Naive thymus-derived CD4-positive, alpha-beta T cell (primary cell): ENCODE measurements around the gene WIPI1. TPM values are rescaled to one million over a fixed set of nuclear protein-coding genes. Genes with fewer than 3 reads are reported as not detected.

Source experiments
- ATAC-seq: fragments of 150-1000 bp; cut with Tn5 transposase; 2 replicates; pipeline ENCODE4 v1.10.0; 2021; ENCODE audit warnings: mild to moderate bottlenecking, moderate library complexity
- CTCF ChIA-PET: fragments of 350-600 bp; sonication (Branson Sonifier 250); formaldehyde crosslinking; loops from one replicate; lab custom pipeline; 2021; ENCODE audit warnings: antibody characterized with exemption; lab: Charles Lee
- POLR2A ChIA-PET: fragments of 350-600 bp; sonication (Branson Sonifier 250); formaldehyde crosslinking; loops from one replicate; lab custom pipeline; 2021; ENCODE audit warnings: antibody characterized with exemption, inconsistent platforms; lab: Charles Lee
- DNase-seq, 9 donors: peaks; one replicate each; pipeline versions ENCODE4 v3.0.0 to v3.0.0-alpha.2; 2020 to 2022; ENCODE audit warnings: mixed read lengths in 1 of 9
- H3K27ac ChIP-seq: one replicate; pipeline ENCODE4 v1.7.0; 2013; ENCODE audit warnings: mild to moderate bottlenecking, low read depth, low read length, moderate library complexity
- H3K27me3 ChIP-seq, 2 donors: one replicate each; pipeline ENCODE4 v1.7.0; 2013; ENCODE audit warnings: low read length in 2 of 2, mild to moderate bottlenecking in 2 of 2, moderate library complexity in 2 of 2; ENCODE audit not compliant: control insufficient read depth in 2 of 2, insufficient read depth in 2 of 2
- H3K36me3 ChIP-seq, 3 experiments: 1 replicate in 2 of 3; 2 replicates in 1 of 3; pipeline ENCODE4 v1.7.0; 2013; ENCODE audit warnings: low read length in 3 of 3, mild to moderate bottlenecking in 3 of 3, moderate library complexity in 1 of 3; ENCODE audit not compliant: insufficient read depth in 3 of 3, control insufficient read depth in 2 of 3
- H3K4me1 ChIP-seq, 2 donors: one replicate each; pipeline ENCODE4 v1.7.0; 2013; ENCODE audit warnings: low read length in 2 of 2, mild to moderate bottlenecking in 2 of 2, moderate library complexity in 1 of 2; ENCODE audit not compliant: control insufficient read depth in 2 of 2, insufficient read depth in 2 of 2
- H3K4me3 ChIP-seq: 2 replicates; pipeline ENCODE4 v1.7.0; 2013; ENCODE audit warnings: mild to moderate bottlenecking, low read length
- H3K9me3 ChIP-seq, 3 experiments: 1 replicate in 2 of 3; 2 replicates in 1 of 3; pipeline ENCODE4 v1.7.0; 2013; ENCODE audit warnings: low read length in 3 of 3; ENCODE audit not compliant: control insufficient read depth in 2 of 3
- H3K27ac Mint-ChIP-seq, 9 donors: one replicate each; pipeline ENCODE4 v1.8.0; 2020 to 2022; ENCODE audit warnings: mixed read lengths in 9 of 9, mild to moderate bottlenecking in 8 of 9, moderate library complexity in 5 of 9, inconsistent platforms in 2 of 9
- H3K27me3 Mint-ChIP-seq, 5 donors: one replicate each; pipeline ENCODE4 v1.8.0; 2021 to 2022; ENCODE audit warnings: mixed read lengths in 5 of 5, mild to moderate bottlenecking in 1 of 5
- H3K36me3 Mint-ChIP-seq, 5 donors: one replicate each; pipeline ENCODE4 v1.8.0; 2020 to 2022; ENCODE audit warnings: mixed read lengths in 5 of 5, mild to moderate bottlenecking in 3 of 5, inconsistent platforms in 1 of 5
- H3K4me1 Mint-ChIP-seq, 7 donors: one replicate each; pipeline ENCODE4 v1.8.0; 2020 to 2022; ENCODE audit warnings: mixed read lengths in 7 of 7, mild to moderate bottlenecking in 3 of 7, inconsistent platforms in 1 of 7
- H3K4me3 Mint-ChIP-seq, 10 donors: one replicate each; pipeline ENCODE4 v1.8.0; 2020 to 2022; ENCODE audit warnings: mild to moderate bottlenecking in 10 of 10, mixed read lengths in 10 of 10, moderate library complexity in 6 of 10, inconsistent platforms in 2 of 10
- H3K9me3 Mint-ChIP-seq, 11 donors: one replicate each; pipeline ENCODE4 v1.8.0; 2020 to 2022; ENCODE audit warnings: mixed read lengths in 11 of 11, mild to moderate bottlenecking in 4 of 11, inconsistent platforms in 1 of 11, moderate library complexity in 1 of 11
- intact Hi-C, 2 donors: fragments of 100-400 bp; cut with micrococcal nuclease; formaldehyde crosslinking; loops; one replicate each; pipeline ENCODE4 v1.15.1; 2023
- polyA plus RNA-seq, 2 donors: library from polyadenylated mRNA; unstranded; fragments of 300-500 nt; fragmentation: Illumina TruSeq; gene quantifications; one replicate each; pipeline ENCODE4 v1.2.3, GENCODE V29; 2021
- total RNA-seq, 6 experiments: library from RNA in 5 of 6; stranded (reverse) in 5 of 6; gene quantifications; 1 replicate in 5 of 6; 2 replicates in 1 of 6; pipeline ENCODE4 v1.2.3 and lab custom pipeline; 2021 to 2026

Gene WIPI1
- total and polyA plus RNA-seq, 7 experiments from 2014 or later, result 1.7 to 16.5 (median 4.8) TPM

GRCh38 chr17:68382582-68383085 lies 74.7 kb downstream of the WIPI1 start:
- ATAC-seq, result no peak
- H3K4me1 ChIP-seq, result peaks cover 17% of the 10 kb centered on the region in 2 donors
- H3K36me3 ChIP-seq, result no peaks in the 10 kb centered on the region
- peaks cover 0 to 3% (median 0%) of the 10 kb centered on the region in 5 donors for H3K27me3 Mint-ChIP-seq
- no peaks in the 10 kb centered on the region for H3K9me3 Mint-ChIP-seq
- ChIA-PET CTCF (interaction anchor here (1.1 kb wide), 1 partner anchor 9 kb away, joined by 3 read pairs; no protein-coding TSS in a partner anchor), POLR2A (interaction anchor here (0.7 to 1.6 kb wide), 3 partner anchors 33 to 91 kb away, joined by 3 to 5 read pairs (median 3); partner anchors contain the start of gene ARSG)
- peak overlapping the region in 1 of 10 donors; percentile 61 for H3K4me3 Mint-ChIP-seq
- H3K27ac Mint-ChIP-seq, result no peak overlapping the region
- intact Hi-C loops, result loop anchor here in 1 of 2 donors (5.0 kb wide), 2 partner anchors 35 kb away; no protein-coding TSS in a partner anchor
- H3K27ac ChIP-seq, result no peak overlapping the region
- no peak for DNase-seq
- H3K9me3 ChIP-seq, result no peaks in the 10 kb centered on the region
- H3K36me3 Mint-ChIP-seq, result peaks cover 0 to 4% (median 0%) of the 10 kb centered on the region in 5 donors
- H3K27me3 ChIP-seq, result no peaks in the 10 kb centered on the region
- peaks cover 21 to 35% (median 27%) of the 10 kb centered on the region in 7 donors for H3K4me1 Mint-ChIP-seq
- H3K4me3 ChIP-seq, result no peak overlapping the region

GRCh38 chr17:68381076-68381900 lies 76.0 kb downstream of the WIPI1 start:
- Histone ChIP-seq H3K4me3 (no peak overlapping the region), H3K27ac (no peak overlapping the region), H3K27me3 (no peaks in the 10 kb centered on the region), H3K9me3 (no peaks in the 10 kb centered on the region), H3K4me1 (peaks cover 17% of the 10 kb centered on the region in 2 donors), H3K36me3 (no peaks in the 10 kb centered on the region)
- no peak for DNase-seq
- Mint-ChIP-seq H3K27ac (peak overlapping the region in 1 of 9 donors; percentile 25), H3K4me3 (no peak overlapping the region), H3K36me3 (peaks cover 0 to 8% (median 4%) of the 10 kb centered on the region in 5 donors), H3K27me3 (peaks cover 0 to 3% (median 0%) of the 10 kb centered on the region in 5 donors), H3K9me3 (no peaks in the 10 kb centered on the region), H3K4me1 (peaks cover 19 to 28% (median 27%) of the 10 kb centered on the region in 7 donors)
- CTCF ChIA-PET, result no interaction called here
- POLR2A ChIA-PET, result interaction anchor here (0.6 to 1.5 kb wide), 2 partner anchors 90 to 139 kb away, joined by 3 to 5 read pairs; partner anchors contain the start of gene ARSG
- peak; percentile 62 for ATAC-seq
- intact Hi-C loops, result loop anchor here in 1 of 2 donors (5.0 kb wide), 2 partner anchors 34 to 36 kb away; no protein-coding TSS in a partner anchor

GRCh38 chr17:68379692-68380677 lies 77.3 kb downstream of the WIPI1 start:
- intact Hi-C loops, result loop anchor here in 1 of 2 donors (5.0 kb wide), 2 partner anchors 33 to 37 kb away; no protein-coding TSS in a partner anchor
- Mint-ChIP-seq H3K4me1 (peaks cover 19 to 28% (median 26%) of the 10 kb centered on the region in 7 donors), H3K36me3 (peaks cover 0 to 12% (median 4%) of the 10 kb centered on the region in 5 donors), H3K27me3 (peaks cover 0 to 3% (median 0%) of the 10 kb centered on the region in 5 donors), H3K27ac (no peak overlapping the region), H3K4me3 (no peak overlapping the region), H3K9me3 (no peaks in the 10 kb centered on the region)
- H3K9me3 ChIP-seq, result no peaks in the 10 kb centered on the region
- no peaks in the 10 kb centered on the region for H3K27me3 ChIP-seq
- no peaks in the 10 kb centered on the region for H3K36me3 ChIP-seq
- ChIA-PET POLR2A (no interaction called here), CTCF (no interaction called here)
- peaks cover 17% of the 10 kb centered on the region in 2 donors for H3K4me1 ChIP-seq
- no peak overlapping the region for H3K27ac ChIP-seq
- DNase-seq (no peak), ATAC-seq (no peak)
- no peak overlapping the region for H3K4me3 ChIP-seq

- POLR2A ChIA-PET, result no interaction called here
- CTCF ChIA-PET, result no interaction called here
Measured at GRCh38 chr17:68379177-68379510, 78.2 kb downstream of the WIPI1 start.

GRCh38 chr17:68378268-68379176 lies 78.8 kb downstream of the WIPI1 start:
- Mint-ChIP-seq H3K27me3 (peaks cover 0 to 3% (median 0%) of the 10 kb centered on the region in 5 donors), H3K4me1 (peaks cover 8 to 18% (median 14%) of the 10 kb centered on the region in 7 donors), H3K36me3 (peaks cover 0 to 12% (median 4%) of the 10 kb centered on the region in 5 donors), H3K27ac (no peak overlapping the region), H3K4me3 (no peak overlapping the region), H3K9me3 (no peaks in the 10 kb centered on the region)
- POLR2A ChIA-PET, result no interaction called here
- H3K27ac ChIP-seq, result no peak overlapping the region
- H3K4me1 ChIP-seq, result peaks cover 5 to 6% of the 10 kb centered on the region in 2 donors
- H3K27me3 ChIP-seq, result no peaks in the 10 kb centered on the region
- intact Hi-C loops, result no loop called here
- H3K36me3 ChIP-seq, result no peaks in the 10 kb centered on the region
- ATAC-seq, result peak; percentile 72
- H3K9me3 ChIP-seq, result no peaks in the 10 kb centered on the region
- no peak for DNase-seq
- H3K4me3 ChIP-seq, result no peak overlapping the region
- CTCF ChIA-PET, result no interaction called here

More at GRCh38 chr17:68379177-68379510, 78.2 kb downstream of the WIPI1 start:
- Histone ChIP-seq H3K27ac (no peak overlapping the region), H3K4me3 (no peak overlapping the region), H3K9me3 (no peaks in the 10 kb centered on the region), H3K36me3 (no peaks in the 10 kb centered on the region), H3K27me3 (no peaks in the 10 kb centered on the region), H3K4me1 (peaks cover 11 to 12% of the 10 kb centered on the region in 2 donors)
- Mint-ChIP-seq H3K4me1 (peaks cover 14 to 24% (median 21%) of the 10 kb centered on the region in 7 donors), H3K4me3 (no peak overlapping the region), H3K27ac (no peak overlapping the region), H3K9me3 (no peaks in the 10 kb centered on the region), H3K36me3 (peaks cover 0 to 12% (median 4%) of the 10 kb centered on the region in 5 donors), H3K27me3 (peaks cover 0 to 3% (median 0%) of the 10 kb centered on the region in 5 donors)
- no peak for DNase-seq
- no peak for ATAC-seq
- intact Hi-C loops, result no loop called here
